CD14-positive monocyte (primary cell): ENCODE results near the gene PWWP2B. TPM values are rescaled to one million over a fixed set of nuclear protein-coding genes. Genes with fewer than 3 reads are reported as not detected.
A peak's percentile ranks its signal among the peaks of the same experiment; 100 is the strongest.

Experiments
- DNase-seq, 3 donors: peaks; one replicate each; pipeline ENCODE4 v3.0.0-alpha.2; 2011 to 2022
- H2AFZ ChIP-seq: 2 replicates; pipeline ENCODE4 v1.6.0; 2012; ENCODE audit warnings: mild to moderate bottlenecking, low read depth, low read length, inconsistent platforms; ENCODE audit not compliant: insufficient read depth, poor library complexity, severe bottlenecking
- H3K27ac ChIP-seq, 2 donors: 1 replicate in 1 of 2; 2 replicates in 1 of 2; pipeline ENCODE4 v1.5.1; 2012 to 2013; ENCODE audit warnings: low read length in 2 of 2, control low read depth in 1 of 2, inconsistent platforms in 1 of 2, low read depth in 1 of 2, mild to moderate bottlenecking in 1 of 2
- H3K27me3 ChIP-seq, 2 donors: one replicate each; pipeline versions ENCODE4 v1.6.0 to v1.6.1; 2011 to 2013; ENCODE audit warnings: low read length in 2 of 2; ENCODE audit not compliant: control insufficient read depth in 2 of 2, insufficient read depth in 2 of 2
- H3K36me3 ChIP-seq, 2 donors: replicated peaks in 1 of 2; 1 replicate in 1 of 2; 2 replicates in 1 of 2; pipeline versions ENCODE4 v1.5.1 to v1.6.1; 2012 to 2013; ENCODE audit warnings: low read length in 2 of 2, control low read depth in 1 of 2, inconsistent platforms in 1 of 2, mild to moderate bottlenecking in 1 of 2; ENCODE audit not compliant: insufficient read depth in 2 of 2, control insufficient read depth in 1 of 2
- H3K4me1 ChIP-seq, 2 donors: 1 replicate in 1 of 2; 2 replicates in 1 of 2; pipeline versions ENCODE4 v1.5.1 to v1.6.1; 2012 to 2013; ENCODE audit warnings: low read length in 2 of 2, control low read depth in 1 of 2, inconsistent platforms in 1 of 2, mild to moderate bottlenecking in 1 of 2, moderate library complexity in 1 of 2; ENCODE audit not compliant: insufficient read depth in 2 of 2, control insufficient read depth in 1 of 2
- H3K4me2 ChIP-seq: replicated peaks from 2 replicates; pipeline ENCODE3; 2012; ENCODE audit warnings: low read length, moderate library complexity, mild to moderate bottlenecking; ENCODE audit not compliant: poor library complexity, severe bottlenecking; ENCODE audit errors: extremely low read depth
- H3K4me3 ChIP-seq, 3 experiments: fragments of 200-600 bp in 1 of 3; sonication (generic) in 1 of 3; replicated peaks in 1 of 3; 1 replicate in 2 of 3; 2 replicates in 1 of 3; pipeline ENCODE4 v1.5.1; 2011 to 2013; ENCODE audit warnings: low read length in 3 of 3, mild to moderate bottlenecking in 3 of 3, control low read depth in 2 of 3, low read depth in 2 of 3, inconsistent platforms in 1 of 3, moderate library complexity in 1 of 3
- H3K79me2 ChIP-seq: 2 replicates; pipeline ENCODE4 v1.6.0; 2012; ENCODE audit warnings: mild to moderate bottlenecking, control low read depth, inconsistent platforms, low read length, moderate library complexity; ENCODE audit not compliant: insufficient read depth
- H3K9ac ChIP-seq: 2 replicates; pipeline ENCODE4 v1.6.0; 2017; ENCODE audit warnings: low read length, mild to moderate bottlenecking; ENCODE audit not compliant: insufficient read depth, poor library complexity, severe bottlenecking
- H3K9me3 ChIP-seq, 2 donors: replicated peaks in 1 of 2; 1 replicate in 1 of 2; 2 replicates in 1 of 2; pipeline versions ENCODE4 v1.5.1 to v1.6.1; 2012 to 2013; ENCODE audit warnings: low read length in 2 of 2, control low read depth in 1 of 2; ENCODE audit not compliant: control insufficient read depth in 1 of 2, insufficient read depth in 1 of 2
- H4K20me1 ChIP-seq: 2 replicates; pipeline ENCODE4 v1.6.0; 2012; ENCODE audit warnings: mild to moderate bottlenecking, low read length, control low read depth, moderate library complexity; ENCODE audit not compliant: insufficient read depth
- H3K27ac Mint-ChIP-seq, 7 donors: one replicate each; pipeline ENCODE4 v1.8.0; 2020; ENCODE audit warnings: mild to moderate bottlenecking in 7 of 7, mixed read lengths in 7 of 7, moderate library complexity in 6 of 7, inconsistent platforms in 2 of 7
- H3K27me3 Mint-ChIP-seq, 3 donors: one replicate each; pipeline ENCODE4 v1.8.0; 2021 to 2022; ENCODE audit warnings: low read depth in 3 of 3, mild to moderate bottlenecking in 3 of 3, mixed read lengths in 3 of 3, moderate library complexity in 3 of 3, inconsistent platforms in 1 of 3
- H3K36me3 Mint-ChIP-seq, 2 donors: one replicate each; pipeline ENCODE4 v1.8.0; 2020; ENCODE audit warnings: mixed read lengths in 2 of 2, inconsistent platforms in 1 of 2, mild to moderate bottlenecking in 1 of 2
- H3K4me1 Mint-ChIP-seq: one replicate; pipeline ENCODE4 v1.8.0; 2020; ENCODE audit warnings: mild to moderate bottlenecking, mixed read lengths
- H3K4me3 Mint-ChIP-seq, 2 donors: one replicate each; pipeline ENCODE4 v1.8.0; 2020; ENCODE audit warnings: mild to moderate bottlenecking in 2 of 2, mixed read lengths in 2 of 2, moderate library complexity in 1 of 2
- H3K9me3 Mint-ChIP-seq, 7 donors: one replicate each; pipeline ENCODE4 v1.8.0; 2020 to 2022; ENCODE audit warnings: mixed read lengths in 7 of 7, mild to moderate bottlenecking in 6 of 7, moderate library complexity in 6 of 7, inconsistent platforms in 2 of 7
- WGBS: methylation state at CpG from one replicate; pipeline ENCODE4 v1.1.5; 2013; ENCODE audit warnings: missing lambda C conversion rate; ENCODE audit not compliant: insufficient coverage; 5-methylcytosine and 5-hydroxymethylcytosine counted together
- intact Hi-C, 2 donors: fragments of 100-400 bp; cut with micrococcal nuclease; formaldehyde crosslinking; loops; one replicate each; pipeline versions ENCODE4 v1.15.0 to v1.15.1; 2023
- polyA plus RNA-seq, 3 donors: library from polyadenylated mRNA; depleted of rRNA in 1 of 3; unstranded in 2 of 3; stranded (reverse) in 1 of 3; fragments of 300-500 nt in 2 of 3; fragments of >200 nt in 1 of 3; fragmentation: Illumina TruSeq in 2 of 3; gene quantifications; 1 replicate in 2 of 3; 2 replicates in 1 of 3; pipeline ENCODE4 v1.2.3, GENCODE V29; 2012 to 2021
- TF ChIP-seq, protein P1 (sequence below): fragments of 200-600 bp; IDR thresholded peaks from one replicate; pipeline ENCODE4 v1.8.0; 2022; ENCODE audit warnings: antibody characterized with exemption, mild to moderate bottlenecking

The PWWP2B gene
- polyA plus RNA-seq, 3 donors: 2.4 to 6.9 (median 2.7) TPM

DNA sequence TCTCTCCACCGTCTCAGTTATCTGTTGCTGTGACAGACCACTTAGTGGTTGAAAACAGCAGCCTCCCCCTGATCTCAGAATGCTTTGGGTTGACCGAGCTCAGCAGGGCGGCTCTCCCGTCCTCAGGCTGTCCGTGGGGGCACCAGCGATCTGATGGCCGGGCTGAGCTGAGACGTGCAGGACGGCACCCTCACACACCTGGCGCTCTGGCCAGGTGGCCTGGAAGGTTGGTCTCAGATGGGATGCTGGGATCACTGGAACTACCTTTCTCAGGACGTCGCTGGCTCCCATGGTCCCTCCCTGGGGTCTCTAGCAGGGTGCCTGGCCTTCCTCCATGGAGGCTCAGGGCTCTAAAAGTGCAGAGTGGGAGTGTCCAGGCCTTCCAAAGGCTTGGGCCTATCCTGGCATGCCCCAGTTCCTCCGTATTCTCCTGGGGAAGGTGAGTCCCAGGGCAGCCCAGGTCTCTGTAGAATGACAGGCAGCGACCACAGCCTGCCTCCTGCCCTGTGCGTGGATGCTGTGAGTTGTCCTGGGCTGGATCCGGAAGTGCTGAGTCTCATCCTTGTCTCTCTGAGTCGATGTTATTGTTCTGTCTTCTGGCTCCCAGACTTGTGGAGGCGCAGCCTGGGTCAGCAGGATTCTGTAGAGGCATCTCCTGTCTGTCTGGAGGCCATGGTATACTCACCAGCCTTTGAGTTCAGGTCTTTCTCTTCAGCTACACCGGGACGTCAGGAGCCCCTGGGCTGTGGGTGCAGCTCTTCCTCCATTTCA, 12.2 kb upstream of the PWWP2B start:
- no peak overlapping the region for H3K4me3 ChIP-seq
- DNase-seq: no peak
- Mint-ChIP-seq H3K27me3 (peaks cover 0 to 15% (median 3%) of the 10 kb centered on the region in 3 donors), H3K4me1 (peaks cover 55% of the 10 kb centered on the region), H3K9me3 (peaks cover 0 to 1% (median 0%) of the 10 kb centered on the region in 7 donors), H3K27ac (peak overlapping the region in 5 of 7 donors; percentile 10 to 63 (median 38)), H3K4me3 (peak overlapping the region in 1 of 2 donors; percentile 69), H3K36me3 (no peaks in the 10 kb centered on the region)
- H3K36me3 ChIP-seq: no peaks in the 10 kb centered on the region
- WGBS: 80% methylated on average over 17 of the region's 20 CpGs
- H4K20me1 ChIP-seq: no peaks in the 10 kb centered on the region
- intact Hi-C loops: loop anchor here in 1 of 2 donors (5.0 to 10.0 kb wide), 2 partner anchors 150 to 252 kb away; partner anchors contain the start of gene INPP5A
- peak overlapping the region; percentile 23 for H3K4me2 ChIP-seq
- no peak overlapping the region for H3K9ac ChIP-seq
- H3K9me3 ChIP-seq: no peaks in the 10 kb centered on the region
- H3K79me2 ChIP-seq: no peaks in the 10 kb centered on the region
- no peak overlapping the region for H3K27ac ChIP-seq
- TF ChIP-seq, protein P1, sequence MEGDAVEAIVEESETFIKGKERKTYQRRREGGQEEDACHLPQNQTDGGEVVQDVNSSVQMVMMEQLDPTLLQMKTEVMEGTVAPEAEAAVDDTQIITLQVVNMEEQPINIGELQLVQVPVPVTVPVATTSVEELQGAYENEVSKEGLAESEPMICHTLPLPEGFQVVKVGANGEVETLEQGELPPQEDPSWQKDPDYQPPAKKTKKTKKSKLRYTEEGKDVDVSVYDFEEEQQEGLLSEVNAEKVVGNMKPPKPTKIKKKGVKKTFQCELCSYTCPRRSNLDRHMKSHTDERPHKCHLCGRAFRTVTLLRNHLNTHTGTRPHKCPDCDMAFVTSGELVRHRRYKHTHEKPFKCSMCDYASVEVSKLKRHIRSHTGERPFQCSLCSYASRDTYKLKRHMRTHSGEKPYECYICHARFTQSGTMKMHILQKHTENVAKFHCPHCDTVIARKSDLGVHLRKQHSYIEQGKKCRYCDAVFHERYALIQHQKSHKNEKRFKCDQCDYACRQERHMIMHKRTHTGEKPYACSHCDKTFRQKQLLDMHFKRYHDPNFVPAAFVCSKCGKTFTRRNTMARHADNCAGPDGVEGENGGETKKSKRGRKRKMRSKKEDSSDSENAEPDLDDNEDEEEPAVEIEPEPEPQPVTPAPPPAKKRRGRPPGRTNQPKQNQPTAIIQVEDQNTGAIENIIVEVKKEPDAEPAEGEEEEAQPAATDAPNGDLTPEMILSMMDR: no peak
- no peak overlapping the region for H2AFZ ChIP-seq
- peaks cover 42 to 67% of the 10 kb centered on the region in 2 donors for H3K4me1 ChIP-seq
- H3K27me3 ChIP-seq: peaks cover 0 to 5% of the 10 kb centered on the region in 2 donors

DNA sequence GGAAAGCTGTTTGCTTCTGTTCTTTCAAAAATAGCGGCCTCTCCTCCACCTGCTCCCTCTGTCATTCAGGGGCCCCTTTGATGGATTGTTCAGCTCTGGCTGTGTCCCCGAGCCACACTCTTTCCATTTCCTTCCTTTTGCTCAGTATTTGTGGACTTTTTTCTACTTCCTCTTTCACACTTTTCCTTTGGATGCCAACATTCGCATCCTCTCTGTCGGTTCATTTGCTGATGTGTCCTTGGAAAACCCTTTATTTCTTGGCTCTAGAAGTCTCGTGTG, 11.7 kb upstream of the PWWP2B start:
- TF ChIP-seq, protein P1: no peak
- peaks cover 59% of the 10 kb centered on the region for H3K4me1 Mint-ChIP-seq
- peaks cover 0 to 6% of the 10 kb centered on the region in 2 donors for H3K27me3 ChIP-seq
- H3K36me3 ChIP-seq: no peaks in the 10 kb centered on the region
- no peaks in the 10 kb centered on the region for H4K20me1 ChIP-seq
- peaks cover 0 to 1% (median 0%) of the 10 kb centered on the region in 7 donors for H3K9me3 Mint-ChIP-seq
- H3K4me3 Mint-ChIP-seq: peak overlapping the region in 1 of 2 donors; percentile 69
- peak overlapping the region in 4 of 7 donors; percentile 38 to 85 (median 54) for H3K27ac Mint-ChIP-seq
- H3K4me3 ChIP-seq: no peak overlapping the region
- H3K9me3 ChIP-seq: no peaks in the 10 kb centered on the region
- H3K27ac ChIP-seq: no peak overlapping the region
- H3K36me3 Mint-ChIP-seq: no peaks in the 10 kb centered on the region
- H3K79me2 ChIP-seq: no peaks in the 10 kb centered on the region
- H3K4me1 ChIP-seq: peaks cover 45 to 71% of the 10 kb centered on the region in 2 donors
- H3K27me3 Mint-ChIP-seq: peaks cover 0 to 15% (median 3%) of the 10 kb centered on the region in 3 donors
- H3K9ac ChIP-seq: no peak overlapping the region
- 22% methylated on average over 3 of the region's 5 CpGs for WGBS
- no peak overlapping the region for H2AFZ ChIP-seq
- intact Hi-C loops: loop anchor here in 1 of 2 donors (10.0 kb wide), 1 partner anchor 149 kb away; the partner anchor contains the start of gene INPP5A
- peak overlapping the region; percentile 23 for H3K4me2 ChIP-seq
- DNase-seq: peak in 1 of 3 donors; percentile 35
